Right ventricle myocardium superior (tissue), 1 donor: ENCODE measurements around the gene NLGN2. TPM values are rescaled to one million over a fixed set of nuclear protein-coding genes. Genes with fewer than 3 reads are reported as not detected.

ENCODE experiments used
- total RNA-seq: library from RNA; stranded (reverse); fragmentation: NEBNext Ultra II Directional; extraction: Animal tissue kit (Norgen Biotek cat#: 25700); gene quantifications from one replicate; pipeline ENCODE4 v1.2.1, GENCODE V29; 2021
- donor health status: DM: no; HTN: yes; CAD: no; lungs with severe emphysema.

Gene NLGN2
- total RNA-seq, 1 donor from 2014 or later: 5.8 TPM

Other genes starting within 250 kb of the NLGN2 start
- 0.19 TPM for gene ASGR1, start 228.5 kb upstream of the NLGN2 start, total RNA-seq
- 20.4 TPM for gene DLG4, start 188.0 kb upstream of the NLGN2 start, total RNA-seq
- 2,247 TPM for gene ACADVL, start 187.9 kb upstream of the NLGN2 start, total RNA-seq
- gene DVL2, start 173.3 kb upstream of the NLGN2 start, total RNA-seq: 20.4 TPM
- gene PHF23, start 168.4 kb upstream of the NLGN2 start, total RNA-seq: 19.4 TPM
- 432 TPM for gene GABARAP, start 165.4 kb upstream of the NLGN2 start, total RNA-seq
- gene CTDNEP1, start 156.1 kb upstream of the NLGN2 start, total RNA-seq: 109 TPM
- 71.6 TPM for gene ELP5, start 155.6 kb upstream of the NLGN2 start, total RNA-seq
- 0.94 TPM for gene CLDN7, start 145.4 kb upstream of the NLGN2 start, total RNA-seq
- 141 TPM for gene SLC2A4, start 126.1 kb upstream of the NLGN2 start, total RNA-seq
- gene YBX2, start 113.2 kb upstream of the NLGN2 start, total RNA-seq: 0.75 TPM
- 295 TPM for gene EIF5A, start 100.2 kb upstream of the NLGN2 start, total RNA-seq
- 68.8 TPM for gene GPS2, start 92.5 kb upstream of the NLGN2 start, total RNA-seq
- 26.2 TPM for gene NEURL4, start 78.5 kb upstream of the NLGN2 start, total RNA-seq
- gene ACAP1, start 71.3 kb upstream of the NLGN2 start, total RNA-seq: 14.9 TPM
- 4.4 TPM for gene KCTD11, start 55.7 kb upstream of the NLGN2 start, total RNA-seq
- gene TMEM95, start 52.7 kb upstream of the NLGN2 start, total RNA-seq: not detected
- gene TNK1, start 26.8 kb upstream of the NLGN2 start, total RNA-seq: 2.1 TPM
- gene PLSCR3, start 13.3 kb upstream of the NLGN2 start, total RNA-seq: 14.0 TPM
- gene TMEM256, start 3.7 kb upstream of the NLGN2 start, total RNA-seq: 61.5 TPM
- not detected for gene SPEM1, start 12.5 kb downstream of the NLGN2 start, total RNA-seq
- not detected for gene SPEM2, start 17.8 kb downstream of the NLGN2 start, total RNA-seq
- gene SPEM3, start 21.0 kb downstream of the NLGN2 start, total RNA-seq: not detected
- gene TMEM102, start 27.6 kb downstream of the NLGN2 start, total RNA-seq: 1.7 TPM
- 9.8 TPM for gene FGF11, start 31.7 kb downstream of the NLGN2 start, total RNA-seq
- gene CHRNB1, start 37.2 kb downstream of the NLGN2 start, total RNA-seq: 9.8 TPM
- gene ZBTB4, start 71.8 kb downstream of the NLGN2 start, total RNA-seq: 60.3 TPM
- not detected for gene SLC35G6, start 73.6 kb downstream of the NLGN2 start, total RNA-seq
- 32.9 TPM for gene POLR2A, start 76.5 kb downstream of the NLGN2 start, total RNA-seq
- gene TNFSF12, start 141.2 kb downstream of the NLGN2 start, total RNA-seq: 34.6 TPM
- 8.3 TPM for gene TNFSF13, start 150.9 kb downstream of the NLGN2 start, total RNA-seq
- 30.8 TPM for gene SENP3, start 154.1 kb downstream of the NLGN2 start, total RNA-seq
- gene CD68, start 171.8 kb downstream of the NLGN2 start, total RNA-seq: 32.0 TPM
- 25.9 TPM for gene MPDU1, start 176.0 kb downstream of the NLGN2 start, total RNA-seq
- gene SOX15, start 182.2 kb downstream of the NLGN2 start, total RNA-seq: 0.91 TPM
- 101 TPM for gene FXR2, start 207.1 kb downstream of the NLGN2 start, total RNA-seq
- gene SAT2, start 220.0 kb downstream of the NLGN2 start, total RNA-seq: 80.0 TPM
- 0.54 TPM for gene SHBG, start 222.3 kb downstream of the NLGN2 start, total RNA-seq
- 3.1 TPM for gene ATP1B2, start 243.1 kb downstream of the NLGN2 start, total RNA-seq